PC-3 (cell line): ENCODE results near the gene DVL3. TPM values are rescaled to one million over a fixed set of nuclear protein-coding genes. Genes with fewer than 3 reads are reported as not detected.
A peak's percentile ranks its signal among the peaks of the same experiment; 100 is the strongest.

ENCODE experiments used
- ATAC-seq: fragments of 200-7000 bp; cut with Tn5 transposase; 2 replicates; pipeline ENCODE4 v1.9.1; 2020; ENCODE audit warnings: mild to moderate bottlenecking, moderate library complexity
- Bru-seq: library from RNA; stranded (reverse); fragments of 400-500 nt; gene quantifications from one replicate; lab custom pipeline; 2021; lab: Mats Ljungman, UMichigan
- BruChase-seq, 2 experiments: library from RNA; stranded (reverse); fragments of 400-500 nt; gene quantifications; one replicate each; lab custom pipeline; 2021; lab: Mats Ljungman, UMichigan
- BruUV-seq: library from RNA; stranded (reverse); fragments of 400-500 nt; replicated peaks from 2 replicates; lab custom pipeline; 2021; lab: Mats Ljungman, UMichigan
- CTCF ChIA-PET: fragments of 300-600 bp; sonication (Branson Sonifier 250); formaldehyde crosslinking; loops from one replicate; lab custom pipeline; 2022; ENCODE audit warnings: antibody characterized with exemption; lab: Charles Lee
- POLR2A ChIA-PET: fragments of 300-600 bp; sonication (Branson Sonifier 250); formaldehyde crosslinking; loops from one replicate; lab custom pipeline; 2022; ENCODE audit warnings: antibody characterized with exemption; ENCODE audit not compliant: unreplicated experiment; lab: Charles Lee
- DNase-seq: peaks from one replicate; pipeline ENCODE4 v3.0.0-alpha.2; 2015
- H2AFZ ChIP-seq: fragments of 300-600 bp; sonication (generic); 2 replicates; pipeline ENCODE4 v1.6.0; 2016; ENCODE audit warnings: antibody characterized with exemption, low read length
- H3F3A ChIP-seq: fragments of 300-600 bp; sonication (generic); one replicate; pipeline ENCODE4 v1.6.0; 2017; ENCODE audit warnings: antibody characterized with exemption, low read length, control low read depth, mild to moderate bottlenecking; ENCODE audit not compliant: unreplicated experiment
- H3K27ac ChIP-seq: fragments of 300-600 bp; sonication (generic); 2 replicates; pipeline ENCODE4 v1.5.1; 2016; ENCODE audit warnings: mild to moderate bottlenecking, low read length
- H3K27me3 ChIP-seq: fragments of 300-600 bp; sonication (generic); 2 replicates; pipeline ENCODE4 v1.6.1; 2016; ENCODE audit warnings: low read length, mixed read lengths
- H3K36me3 ChIP-seq: fragments of 300-600 bp; sonication (generic); 2 replicates; pipeline ENCODE4 v1.6.1; 2016; ENCODE audit warnings: low read depth, mixed run types, low read length, mixed read lengths
- H3K4me1 ChIP-seq: fragments of 300-600 bp; sonication (generic); 2 replicates; pipeline ENCODE4 v1.5.1; 2016; ENCODE audit warnings: low read length; ENCODE audit not compliant: insufficient read depth
- H3K4me2 ChIP-seq: fragments of 300-600 bp; sonication (generic); 2 replicates; pipeline ENCODE4 v1.6.0; 2016; ENCODE audit warnings: low read length
- H3K4me3 ChIP-seq: fragments of 300-600 bp; sonication (generic); 2 replicates; pipeline ENCODE4 v1.5.1; 2016; ENCODE audit warnings: mild to moderate bottlenecking, low read length, mixed read lengths
- H3K79me2 ChIP-seq: fragments of 300-600 bp; sonication (generic); 2 replicates; pipeline ENCODE4 v1.6.1; 2017; ENCODE audit warnings: low read length, mixed read lengths
- H3K9ac ChIP-seq: fragments of 300-600 bp; sonication (generic); 2 replicates; pipeline ENCODE4 v1.6.0; 2016; ENCODE audit warnings: mild to moderate bottlenecking, low read length
- H3K9me2 ChIP-seq: fragments of 300-600 bp; sonication (generic); replicated peaks from 2 replicates; pipeline ENCODE4 v1.6.1; 2016; ENCODE audit warnings: mixed run types, low read length, mixed read lengths
- H3K9me3 ChIP-seq: fragments of 300-600 bp; sonication (generic); 2 replicates; pipeline ENCODE4 v1.6.1; 2016; ENCODE audit warnings: low read length, mixed read lengths
- H4K20me1 ChIP-seq: fragments of 300-600 bp; sonication (generic); 2 replicates; pipeline ENCODE4 v1.6.1; 2016; ENCODE audit warnings: low read length, mixed read lengths
- EZH2 ChIP-seq: fragments of 300-600 bp; sonication (generic); IDR thresholded peaks from one replicate; pipeline ENCODE4 v1.6.1; 2017; ENCODE audit warnings: antibody characterized with exemption, mild to moderate bottlenecking, low read length; ENCODE audit not compliant: unreplicated experiment
- EZH2phosphoT487 ChIP-seq: fragments of 300-600 bp; sonication (generic); IDR thresholded peaks from 2 replicates; pipeline ENCODE4 v1.6.1; 2018; ENCODE audit warnings: mild to moderate bottlenecking, antibody characterized with exemption, low read length, borderline replicate concordance
- intact Hi-C: fragments of 100-400 bp; cut with micrococcal nuclease; formaldehyde crosslinking; loops from 2 replicates; pipeline ENCODE4 v1.9.0; 2023
- long read RNA-seq: library from polyadenylated mRNA; unstranded; transcript quantifications from one replicate; pipeline ENCODE4 v2.0.0, GENCODE V29; 2021; ENCODE audit not compliant: unreplicated experiment
- total RNA-seq: library from RNA; depleted of rRNA; stranded (reverse); fragments of >200 nt; gene quantifications from 2 replicates; pipeline ENCODE4 v1.2.3, GENCODE V29; 2014; rRNA removed
- TF ChIP-seq, protein P1 (sequence below): fragments of 300-600 bp; sonication (generic); conservative IDR thresholded peaks from 2 replicates; pipeline ENCODE4 v1.5.1; 2017; ENCODE audit warnings: antibody characterized with exemption, low read depth, mild to moderate bottlenecking, low read length

Gene DVL3
- total RNA-seq (50.6 and 56.1 TPM in 2 replicates), Bru-seq, nascent RNA (percentile 80 among the genes with signal in this experiment), BruChase-seq, experiment 1, labeled RNA remaining after a 6-hour chase (percentile 94 among the genes with signal in this experiment), BruChase-seq, experiment 2, labeled RNA remaining after a 2-hour chase (percentile 92 among the genes with signal in this experiment)
- long read RNA-seq, full-length matches to known transcripts = 58 of 189 reads
- long read RNA-seq, partial matches to known transcripts = 96 of 189 reads
- long read RNA-seq, other reads (novel, unspliced or antisense) = 35 of 189 reads

DNA sequence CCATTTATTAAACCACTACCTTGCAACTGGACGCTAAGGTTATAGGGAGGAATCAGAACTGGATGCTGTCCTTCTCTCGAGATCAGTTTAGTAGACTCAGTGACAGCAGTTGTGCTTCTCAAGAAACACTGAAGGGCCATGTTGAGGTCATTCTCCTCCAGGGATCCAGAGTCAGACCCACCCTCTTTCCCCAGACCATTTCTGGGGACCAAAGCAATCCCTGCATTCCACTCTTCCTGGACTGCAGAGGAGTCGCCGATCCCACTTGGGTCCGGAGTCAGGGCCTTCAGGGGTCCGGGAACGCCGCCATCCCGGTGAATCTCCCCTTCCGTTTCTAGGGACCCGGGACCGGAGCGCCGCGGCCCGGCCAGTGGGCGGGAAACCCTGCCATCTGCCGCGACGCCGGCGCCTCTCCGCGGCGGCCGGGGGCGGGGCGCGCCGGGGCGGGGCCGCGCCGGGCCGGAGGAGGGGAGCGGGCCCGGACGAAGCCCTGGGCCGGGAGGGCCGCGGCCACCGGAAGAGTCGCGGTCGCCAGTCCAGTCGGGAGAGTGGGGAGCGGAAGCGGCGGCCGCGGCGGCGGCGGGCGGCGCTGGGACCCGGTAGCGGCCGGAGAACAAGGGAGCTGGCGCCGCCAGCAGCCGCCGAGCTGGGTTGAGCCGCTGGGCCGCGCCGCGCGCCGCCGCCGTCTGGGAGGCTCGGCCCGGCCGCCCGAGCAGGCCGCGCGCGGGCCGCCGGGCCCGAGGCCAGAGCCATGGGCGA lies at the start of gene DVL3:
TSS of gene DVL3 (plus strand) at position 493 of the 759 bp plus-strand sequence. CDS start at position 752, 259 bp downstream.
- H4K20me1 ChIP-seq = peaks cover 9% of the 10 kb centered on the region
- no peaks in the 10 kb centered on the region for H3F3A ChIP-seq
- H3K4me2 ChIP-seq = peak within 1 kb of the TSS; percentile 95
- H3K79me2 ChIP-seq = peaks cover 38% of the 10 kb centered on the region
- ATAC-seq = peak; percentile 84
- ChIA-PET CTCF (no interaction called here), POLR2A (no interaction called here)
- peaks cover 13% of the 10 kb centered on the region for H3K4me1 ChIP-seq
- no peaks in the 10 kb centered on the region for H3K9me3 ChIP-seq
- H3K9me2 ChIP-seq = no peaks in the 10 kb centered on the region
- intact Hi-C loops = loop anchor here (1.0 kb wide), 1 partner anchor 21 kb away; no protein-coding TSS in a partner anchor
- H3K4me3 ChIP-seq = peak within 1 kb of the TSS; percentile 90
- H3K27ac ChIP-seq = peak within 1 kb of the TSS; percentile 28
- no peaks in the 10 kb centered on the region for H3K36me3 ChIP-seq
- no peak for TF ChIP-seq EZH2phosphoT487
- TF ChIP-seq, protein P1, sequence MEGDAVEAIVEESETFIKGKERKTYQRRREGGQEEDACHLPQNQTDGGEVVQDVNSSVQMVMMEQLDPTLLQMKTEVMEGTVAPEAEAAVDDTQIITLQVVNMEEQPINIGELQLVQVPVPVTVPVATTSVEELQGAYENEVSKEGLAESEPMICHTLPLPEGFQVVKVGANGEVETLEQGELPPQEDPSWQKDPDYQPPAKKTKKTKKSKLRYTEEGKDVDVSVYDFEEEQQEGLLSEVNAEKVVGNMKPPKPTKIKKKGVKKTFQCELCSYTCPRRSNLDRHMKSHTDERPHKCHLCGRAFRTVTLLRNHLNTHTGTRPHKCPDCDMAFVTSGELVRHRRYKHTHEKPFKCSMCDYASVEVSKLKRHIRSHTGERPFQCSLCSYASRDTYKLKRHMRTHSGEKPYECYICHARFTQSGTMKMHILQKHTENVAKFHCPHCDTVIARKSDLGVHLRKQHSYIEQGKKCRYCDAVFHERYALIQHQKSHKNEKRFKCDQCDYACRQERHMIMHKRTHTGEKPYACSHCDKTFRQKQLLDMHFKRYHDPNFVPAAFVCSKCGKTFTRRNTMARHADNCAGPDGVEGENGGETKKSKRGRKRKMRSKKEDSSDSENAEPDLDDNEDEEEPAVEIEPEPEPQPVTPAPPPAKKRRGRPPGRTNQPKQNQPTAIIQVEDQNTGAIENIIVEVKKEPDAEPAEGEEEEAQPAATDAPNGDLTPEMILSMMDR = no peak
- no peak for TF ChIP-seq EZH2
- H3K27me3 ChIP-seq = no peaks in the 10 kb centered on the region
- peak; percentile 64 for DNase-seq
- BruUV-seq = no TSS peak
- H3K9ac ChIP-seq = peak within 1 kb of the TSS; percentile 81
- H2AFZ ChIP-seq = peak within 1 kb of the TSS; percentile 78

DNA sequence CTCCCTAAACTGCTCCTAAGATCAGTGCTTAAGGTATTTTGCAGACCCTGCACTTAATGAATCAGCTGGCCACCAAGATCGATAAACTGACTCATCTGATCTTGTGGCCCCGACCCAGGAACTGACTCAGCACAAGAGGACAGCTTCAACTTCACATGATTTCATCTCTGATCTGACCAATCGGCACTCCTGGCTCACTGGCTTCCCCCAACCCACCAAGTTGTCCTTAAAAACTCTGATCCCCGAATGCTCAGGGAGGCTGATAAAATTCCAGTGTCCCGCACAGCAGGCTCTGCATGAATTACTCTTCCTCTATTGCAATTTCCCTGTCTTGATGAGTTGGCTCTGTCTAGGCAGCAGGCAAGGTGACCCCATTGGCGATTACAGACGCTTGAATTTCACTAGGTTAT lies 44.9 kb upstream of the DVL3 start:
- H3K4me2 ChIP-seq = peak overlapping the region; percentile 87
- TF ChIP-seq EZH2phosphoT487 (no peak), EZH2 (no peak)
- TF ChIP-seq, protein P1 = no peak
- DNase-seq = peak; percentile 89
- no peaks in the 10 kb centered on the region for H3K9me2 ChIP-seq
- BruUV-seq = no TSS peak
- no peaks in the 10 kb centered on the region for H3K79me2 ChIP-seq
- H3K27ac ChIP-seq = peak overlapping the region; percentile 40
- peak overlapping the region; percentile 54 for H3K4me3 ChIP-seq
- no peaks in the 10 kb centered on the region for H3K9me3 ChIP-seq
- H3K9ac ChIP-seq = no peak overlapping the region
- peak; percentile 91 for ATAC-seq
- no peaks in the 10 kb centered on the region for H3F3A ChIP-seq
- H3K4me1 ChIP-seq = peaks cover 9% of the 10 kb centered on the region
- H2AFZ ChIP-seq = peak overlapping the region; percentile 65
- ChIA-PET POLR2A (interaction anchor here (0.6 kb wide), 1 partner anchor 24 kb away, joined by 3 read pairs; no protein-coding TSS in a partner anchor), CTCF (no interaction called here)
- intact Hi-C loops = no loop called here
- no peaks in the 10 kb centered on the region for H3K36me3 ChIP-seq
- no peaks in the 10 kb centered on the region for H4K20me1 ChIP-seq
- no peaks in the 10 kb centered on the region for H3K27me3 ChIP-seq
